CD4-positive, alpha-beta T cell treated with Interleukin-6 for 4 hours (primary cell): Measurements from ENCODE around the gene HSPB9.

ENCODE experiments used
- DNase-seq: peaks from one replicate; pipeline ENCODE4 v3.0.0-alpha.2; 2020; ENCODE audit warnings: mixed read lengths

The HSPB9 gene

DNA sequence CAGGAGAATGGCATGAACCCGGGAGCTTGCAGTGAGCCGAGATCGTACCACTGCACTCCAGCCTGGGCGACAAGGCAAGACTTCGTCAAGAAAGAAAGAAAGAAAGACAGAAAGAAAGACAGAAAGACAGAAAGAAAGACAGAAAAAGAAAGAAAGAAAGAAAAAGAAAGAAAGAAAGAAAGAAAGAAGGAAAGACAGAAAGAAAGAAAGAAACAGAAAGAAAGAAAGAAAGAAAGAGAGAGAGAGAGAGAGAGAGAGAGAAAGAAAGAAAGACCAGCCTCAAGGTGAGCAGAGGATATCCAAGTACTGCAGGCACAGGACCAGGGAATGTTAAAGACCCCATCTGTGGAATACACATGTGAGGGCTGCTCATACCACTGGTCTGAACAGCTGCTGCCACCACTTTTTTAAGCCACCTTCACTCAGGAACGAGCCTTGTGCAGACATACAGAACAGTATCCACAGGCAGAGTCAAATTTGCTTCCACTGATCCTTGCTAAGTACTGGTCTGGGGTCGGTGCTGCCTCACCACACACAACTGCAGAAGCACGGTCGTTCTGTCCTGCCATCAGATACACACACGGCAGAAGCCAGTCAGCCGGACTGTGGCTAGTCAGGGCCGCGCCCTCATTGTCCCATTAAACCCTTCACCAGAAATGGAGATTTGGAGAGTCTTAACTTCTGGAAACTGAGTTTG, 24.5 kb downstream of the HSPB9 start:
- DNase-seq, result no peak

GRCh38 chr17:42153919-42154742, 31.5 kb downstream of the HSPB9 start:
- no peak for DNase-seq

- DNase-seq, result no peak
These were observed 33.0 kb downstream of the HSPB9 start for GRCh38 chr17:42155614-42156045.

DNA sequence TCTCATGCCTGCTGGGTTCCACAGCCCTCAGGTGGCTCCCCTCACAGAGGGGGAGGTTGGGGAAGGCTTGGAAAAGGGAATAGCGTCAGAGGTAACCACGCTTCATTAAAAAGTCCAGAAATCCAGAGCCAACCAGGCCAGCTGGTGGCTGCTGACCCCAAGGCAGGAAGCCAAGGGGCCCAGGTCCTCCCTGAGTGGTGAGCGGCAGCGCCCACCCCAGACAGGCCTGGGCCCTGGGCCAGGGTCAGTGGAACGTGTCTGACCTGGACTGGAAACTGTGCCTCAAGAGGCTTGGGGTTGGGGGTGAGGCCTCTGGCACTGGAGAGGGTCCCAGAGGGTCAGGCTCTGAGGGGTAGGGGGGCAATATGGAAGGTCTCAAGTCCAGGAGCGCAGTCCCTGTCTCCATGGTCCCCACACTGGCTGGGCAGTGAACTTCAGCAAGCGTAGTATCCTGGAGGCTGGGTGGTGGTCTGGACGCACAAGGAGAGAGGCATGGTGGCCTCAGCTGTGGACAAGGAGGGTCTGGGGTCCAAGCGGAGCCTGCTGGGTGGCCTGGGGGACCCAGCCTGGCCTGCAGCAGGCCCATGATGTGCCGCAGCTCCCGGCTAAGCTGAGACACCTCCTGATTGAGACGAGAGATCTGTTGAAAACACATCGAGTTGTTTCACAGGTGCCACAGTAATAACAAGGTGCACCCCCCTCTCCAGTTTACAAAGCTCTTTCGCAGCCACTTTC, 37.4 kb downstream of the HSPB9 start:
- no peak for DNase-seq

GRCh38 chr17:42160531-42160910, 37.9 kb downstream of the HSPB9 start:
- no peak for DNase-seq

DNA sequence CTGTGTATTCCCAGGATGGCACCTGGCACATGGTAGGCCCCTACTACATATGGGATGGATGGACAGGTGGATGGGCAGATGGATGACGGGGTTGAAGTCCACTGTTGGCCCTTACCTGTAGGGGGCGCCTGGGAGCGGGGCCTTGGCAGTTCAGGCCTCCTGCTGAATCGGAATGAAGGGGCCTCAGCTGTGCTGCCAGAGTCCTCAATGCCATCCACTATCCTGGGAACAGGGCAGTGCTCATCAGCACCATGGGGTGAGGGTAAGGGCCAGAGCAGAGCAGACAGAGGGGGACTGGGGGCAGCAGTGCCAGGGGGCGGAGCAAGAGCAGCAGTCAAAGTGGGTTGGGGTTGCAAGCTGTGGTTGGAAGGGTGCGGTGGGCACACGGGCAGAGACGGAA, 40.5 kb downstream of the HSPB9 start:
- peak; percentile 44 for DNase-seq

GRCh38 chr17:42163696-42164407, 41.2 kb downstream of the HSPB9 start:
- DNase-seq, result no peak

DNA sequence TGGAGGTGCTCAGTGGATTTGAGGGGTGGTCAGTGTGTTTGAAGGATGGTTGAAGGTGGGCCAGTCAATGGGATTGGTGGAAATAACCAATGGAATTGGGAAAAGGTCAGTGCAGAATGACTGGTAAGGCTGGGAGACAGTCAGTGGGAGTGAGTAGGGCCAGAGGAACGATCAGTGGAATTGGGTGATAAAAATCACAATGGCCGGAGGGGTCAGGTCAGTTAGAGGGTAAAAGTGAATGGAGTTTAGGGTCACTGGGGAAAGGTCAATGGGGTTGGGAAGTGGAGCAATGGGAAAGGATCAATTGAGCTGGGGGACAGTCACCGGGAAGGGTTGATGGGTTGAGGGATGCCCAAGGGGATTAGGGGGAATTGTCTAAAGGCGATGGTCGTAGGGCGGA, 43.1 kb downstream of the HSPB9 start:
- no peak for DNase-seq

GRCh38 chr17:42166196-42166763, 43.7 kb downstream of the HSPB9 start:
- DNase-seq, result no peak

- DNase-seq, result no peak
These were observed 45.2 kb downstream of the HSPB9 start for GRCh38 chr17:42167807-42168206.

- DNase-seq, result no peak
These were observed 46.7 kb downstream of the HSPB9 start for GRCh38 chr17:42169351-42169750.

DNA sequence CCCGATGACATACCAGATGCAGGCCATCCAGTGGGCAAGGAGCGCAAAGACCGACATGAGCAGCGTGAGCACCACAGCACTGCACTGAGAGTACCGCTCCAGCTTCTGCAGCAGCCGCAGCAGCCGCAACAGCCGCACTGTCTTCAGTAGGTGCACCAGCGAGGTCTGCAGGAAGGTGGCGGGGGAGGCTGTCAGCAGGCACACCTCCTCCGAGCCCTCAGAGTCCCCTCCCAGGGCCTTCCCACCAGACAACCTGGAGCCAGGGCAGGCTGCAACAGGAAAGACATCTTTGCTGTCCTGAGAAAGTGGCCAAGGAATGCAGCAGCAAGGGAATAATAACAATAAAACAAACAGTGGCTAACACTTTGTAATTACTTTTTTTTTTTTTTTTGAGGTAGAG, 49.2 kb downstream of the HSPB9 start:
- DNase-seq, result no peak
